SH-SY5Y (cell line): ENCODE results near the gene NCOA1.

Experiments used
- GATA2 ChIP-seq: IDR thresholded peaks from 2 replicates; pipeline ENCODE4 v1.6.1; 2011; ENCODE audit warnings: mild to moderate bottlenecking, low read depth, low read length
- GATA3 ChIP-seq: IDR thresholded peaks from 2 replicates; pipeline ENCODE4 v1.6.1; 2011; ENCODE audit warnings: low read depth, mild to moderate bottlenecking, low read length, moderate library complexity

GRCh38 chr2:24541621-24542020 lies 50.6 kb downstream of the NCOA1 start:
- no peak for TF ChIP-seq GATA2
- TF ChIP-seq GATA3: no peak
